Measurements from ENCODE around the gene RAB14.

The RAB14 gene

GRCh38 chr9:121235512-121235911 is 33.8 kb upstream of the RAB14 start:
- no peak for DNase-seq (ENCODE audit: low read depth, low spot score)
- no peak overlapping the region for H3K27ac ChIP-seq (ENCODE audit: low read length)

GRCh38 chr9:121234832-121235161 is 33.1 kb upstream of the RAB14 start:
- H3K4me1 ChIP-seq (ENCODE audit: control insufficient read depth, insufficient read depth, low read length) = no peaks in the 10 kb centered on the region
- H3K27me3 ChIP-seq (ENCODE audit: control insufficient read depth, insufficient read depth, low read length) = no peaks in the 10 kb centered on the region
- no peak overlapping the region for H3K27ac ChIP-seq (ENCODE audit: low read length)
- whole genome bisulfite sequencing (ENCODE audit: insufficient coverage, insufficient read length) = no CpG with 5 or more reads among the region's 6 CpGs
- H3K36me3 ChIP-seq (ENCODE audit: control insufficient read depth, insufficient read depth, low read length) = no peaks in the 10 kb centered on the region
- DNase-seq (ENCODE audit: low read depth, low spot score) = no peak
- no peaks in the 10 kb centered on the region for H3K9me3 ChIP-seq (ENCODE audit: control insufficient read depth, insufficient read depth, low read length)
- no peak overlapping the region for H3K4me3 ChIP-seq (ENCODE audit: low read length)

More at GRCh38 chr9:121235512-121235911, 33.8 kb upstream of the RAB14 start:
- H3K4me3 ChIP-seq (ENCODE audit: low read length) = no peak overlapping the region
- no CpG with 5 or more reads among the region's 5 CpGs for WGBS (ENCODE audit: insufficient coverage, insufficient read length)
- H3K36me3 ChIP-seq (ENCODE audit: control insufficient read depth, insufficient read depth, low read length) = no peaks in the 10 kb centered on the region
- H3K4me1 ChIP-seq (ENCODE audit: control insufficient read depth, insufficient read depth, low read length) = no peaks in the 10 kb centered on the region
- no peaks in the 10 kb centered on the region for H3K9me3 ChIP-seq (ENCODE audit: control insufficient read depth, insufficient read depth, low read length)
- no peaks in the 10 kb centered on the region; the same call in 1 of the 2 replicates for H3K27me3 ChIP-seq (ENCODE audit: control insufficient read depth, insufficient read depth, low read length)

DNA sequence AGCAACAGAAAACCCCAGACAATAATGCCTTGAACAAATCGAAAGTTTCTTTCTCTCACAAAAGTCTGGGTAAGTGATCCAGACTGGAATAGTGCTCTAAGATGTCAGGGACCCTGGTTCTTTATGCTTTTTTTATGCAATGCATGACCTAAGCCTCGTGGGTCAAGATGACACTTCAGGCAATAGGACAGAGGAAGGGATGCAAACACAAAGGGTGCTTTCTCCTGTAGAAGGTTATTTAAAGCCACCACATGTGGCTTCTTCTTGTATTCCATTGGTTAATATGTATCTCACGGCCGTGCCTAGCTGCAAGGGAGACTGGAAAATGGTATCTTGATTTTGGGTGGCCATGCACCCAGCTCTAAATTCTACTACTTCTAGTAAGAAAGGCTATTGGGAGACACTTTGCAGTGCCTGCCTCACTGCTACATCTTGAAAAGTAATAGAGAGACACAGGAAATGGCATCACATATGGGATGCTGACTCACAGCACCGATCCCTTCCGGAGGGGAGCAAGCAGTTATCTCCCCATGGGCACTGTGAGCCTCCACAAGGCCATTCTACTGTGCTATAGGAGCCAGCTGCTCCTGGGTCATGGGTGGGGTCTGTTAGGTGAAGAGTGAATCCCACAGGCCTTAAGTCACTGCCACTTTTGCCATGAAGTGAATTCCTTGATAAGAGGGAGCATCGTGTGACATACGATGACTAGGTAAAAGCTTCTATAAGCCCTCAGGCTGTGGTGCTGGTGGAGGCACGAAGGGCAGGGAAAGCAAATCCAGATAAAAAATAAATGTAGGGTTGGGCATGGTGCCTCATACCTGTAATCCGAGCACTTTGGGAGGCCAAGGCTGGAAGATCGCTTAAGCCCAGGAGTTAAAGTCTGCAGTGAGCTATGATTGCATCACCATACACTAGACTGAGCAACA is 32.5 kb upstream of the RAB14 start:
- no peaks in the 10 kb centered on the region for H3K4me1 ChIP-seq (ENCODE audit: control insufficient read depth, insufficient read depth, low read length)
- no peaks in the 10 kb centered on the region for H3K27me3 ChIP-seq (ENCODE audit: control insufficient read depth, insufficient read depth, low read length)
- WGBS (ENCODE audit: insufficient coverage, insufficient read length) = no CpG with 5 or more reads among the region's 11 CpGs
- no peak for DNase-seq (ENCODE audit: low read depth, low spot score)
- no peak overlapping the region for H3K4me3 ChIP-seq (ENCODE audit: low read length)
- H3K36me3 ChIP-seq (ENCODE audit: control insufficient read depth, insufficient read depth, low read length) = no peaks in the 10 kb centered on the region
- H3K27ac ChIP-seq (ENCODE audit: low read length) = no peak overlapping the region
- no peaks in the 10 kb centered on the region for H3K9me3 ChIP-seq (ENCODE audit: control insufficient read depth, insufficient read depth, low read length)

DNA sequence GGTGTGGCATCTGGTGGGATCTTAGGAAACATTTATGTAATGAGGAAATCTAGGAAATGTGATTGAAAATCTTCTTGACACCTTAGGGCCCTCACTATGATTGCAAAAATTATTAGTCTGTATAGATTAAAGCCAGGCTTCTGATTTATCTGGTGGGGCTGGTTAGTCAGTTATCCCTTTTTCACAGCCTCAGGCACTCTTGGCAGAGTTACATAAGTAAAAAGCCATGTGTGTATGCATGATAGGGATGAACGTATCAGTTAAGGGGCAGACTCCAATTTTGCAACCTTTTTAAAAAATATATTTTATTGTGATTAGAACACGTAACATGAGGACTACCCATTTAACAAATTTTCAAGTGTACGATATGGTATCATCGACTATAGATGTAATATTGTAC is 30.6 kb upstream of the RAB14 start:
- H3K4me1 ChIP-seq (ENCODE audit: control insufficient read depth, insufficient read depth, low read length) = no peaks in the 10 kb centered on the region
- no peaks in the 10 kb centered on the region for H3K36me3 ChIP-seq (ENCODE audit: control insufficient read depth, insufficient read depth, low read length)
- no peaks in the 10 kb centered on the region for H3K27me3 ChIP-seq (ENCODE audit: control insufficient read depth, insufficient read depth, low read length)
- no CpG with 5 or more reads among the region's 4 CpGs for WGBS (ENCODE audit: insufficient coverage, insufficient read length)
- no peak overlapping the region for H3K4me3 ChIP-seq (ENCODE audit: low read length)
- no peaks in the 10 kb centered on the region for H3K9me3 ChIP-seq (ENCODE audit: control insufficient read depth, insufficient read depth, low read length)
- no peak overlapping the region for H3K27ac ChIP-seq (ENCODE audit: low read length)
- DNase-seq (ENCODE audit: low read depth, low spot score) = no peak

- Histone ChIP-seq H3K9me3 (ENCODE audit: control insufficient read depth, insufficient read depth, low read length) (no peaks in the 10 kb centered on the region), H3K27me3 (ENCODE audit: control insufficient read depth, insufficient read depth, low read length) (no peaks in the 10 kb centered on the region), H3K4me3 (ENCODE audit: low read length) (no peak overlapping the region), H3K27ac (ENCODE audit: low read length) (no peak overlapping the region), H3K4me1 (ENCODE audit: control insufficient read depth, insufficient read depth, low read length) (no peaks in the 10 kb centered on the region), H3K36me3 (ENCODE audit: control insufficient read depth, insufficient read depth, low read length) (no peaks in the 10 kb centered on the region)
- no CpG with 5 or more reads among the region's 5 CpGs for WGBS (ENCODE audit: insufficient coverage, insufficient read length)
- no peak for DNase-seq (ENCODE audit: low read depth, low spot score)
Measured at GRCh38 chr9:121230256-121230655, 28.6 kb upstream of the RAB14 start.

DNA sequence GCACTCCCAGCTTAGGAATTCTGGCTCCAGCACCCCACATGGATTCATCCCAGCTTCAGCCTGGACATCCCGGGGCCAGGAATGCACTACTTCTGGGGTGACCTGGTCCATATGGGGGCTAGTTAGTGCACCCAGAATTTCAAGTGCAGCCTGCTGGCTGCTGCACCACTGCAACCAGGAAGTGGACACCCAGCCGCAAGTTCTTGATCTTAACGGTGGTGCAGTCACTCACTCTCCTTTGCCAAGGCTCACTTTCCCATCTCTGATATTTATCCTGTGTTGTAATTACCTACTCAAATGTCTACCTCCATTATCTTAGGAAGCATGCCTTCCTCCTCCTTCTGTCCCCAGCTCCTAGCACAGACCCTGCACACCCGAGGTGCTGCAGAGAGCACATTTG is 26.2 kb upstream of the RAB14 start:
- no peak overlapping the region for H3K27ac ChIP-seq (ENCODE audit: low read length)
- H3K27me3 ChIP-seq (ENCODE audit: control insufficient read depth, insufficient read depth, low read length) = no peaks in the 10 kb centered on the region
- no peak overlapping the region for H3K4me3 ChIP-seq (ENCODE audit: low read length)
- H3K9me3 ChIP-seq (ENCODE audit: control insufficient read depth, insufficient read depth, low read length) = no peaks in the 10 kb centered on the region
- H3K36me3 ChIP-seq (ENCODE audit: control insufficient read depth, insufficient read depth, low read length) = no peaks in the 10 kb centered on the region
- WGBS (ENCODE audit: insufficient coverage, insufficient read length) = no CpG with 5 or more reads among the region's 4 CpGs
- no peak for DNase-seq (ENCODE audit: low read depth, low spot score)
- no peaks in the 10 kb centered on the region; the same call in 1 of the 2 replicates for H3K4me1 ChIP-seq (ENCODE audit: control insufficient read depth, insufficient read depth, low read length)

DNA sequence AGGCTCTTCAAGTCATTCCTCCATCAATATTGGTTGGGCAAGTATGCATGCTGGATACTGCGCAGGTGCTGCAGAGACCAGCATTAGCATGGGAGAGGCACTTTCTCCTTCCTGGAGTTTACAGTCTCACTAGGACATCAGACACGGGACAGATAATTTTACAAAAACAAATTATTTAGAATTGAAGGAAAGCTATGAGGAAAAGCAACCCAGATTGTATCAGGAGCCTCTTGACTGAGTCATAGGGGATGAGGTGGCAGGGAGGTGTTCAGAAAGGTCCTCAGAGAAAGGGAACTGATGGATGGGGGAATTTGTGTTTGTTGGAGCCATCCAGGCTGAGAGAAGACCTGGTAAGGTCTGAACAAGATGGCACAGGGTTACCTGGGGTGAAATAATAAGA is 24.5 kb upstream of the RAB14 start:
- Histone ChIP-seq H3K36me3 (ENCODE audit: control insufficient read depth, insufficient read depth, low read length) (no peaks in the 10 kb centered on the region), H3K27me3 (ENCODE audit: control insufficient read depth, insufficient read depth, low read length) (no peaks in the 10 kb centered on the region), H3K4me3 (ENCODE audit: low read length) (no peak overlapping the region), H3K4me1 (ENCODE audit: control insufficient read depth, insufficient read depth, low read length) (peaks cover 1% of the 10 kb centered on the region; the same call in 1 of the 2 replicates), H3K9me3 (ENCODE audit: control insufficient read depth, insufficient read depth, low read length) (no peaks in the 10 kb centered on the region), H3K27ac (ENCODE audit: low read length) (no peak overlapping the region)
- WGBS (ENCODE audit: insufficient coverage, insufficient read length) = no CpG with 5 or more reads among the region's 2 CpGs
- DNase-seq (ENCODE audit: low read depth, low spot score) = no peak

DNA sequence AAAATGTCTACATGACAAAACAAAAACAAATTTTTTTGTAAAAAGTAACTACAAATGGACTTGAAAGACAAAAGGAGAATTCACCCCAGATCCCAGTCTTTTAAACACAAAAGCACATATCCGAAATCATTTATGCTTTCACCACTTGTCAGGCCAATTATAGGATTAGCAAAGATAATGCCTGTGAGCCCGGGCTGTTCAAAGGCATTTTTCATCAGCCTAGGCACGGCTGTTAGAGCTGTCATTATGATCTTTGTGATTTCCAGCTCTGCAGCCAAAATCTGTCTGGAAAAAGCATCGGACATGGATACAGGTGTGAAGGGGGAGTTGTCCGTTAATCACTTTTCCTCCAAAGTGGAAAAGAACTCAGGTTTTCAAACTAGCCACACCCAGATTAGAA is 23.6 kb upstream of the RAB14 start:
- H3K27ac ChIP-seq (ENCODE audit: low read length) = no peak overlapping the region
- H3K9me3 ChIP-seq (ENCODE audit: control insufficient read depth, insufficient read depth, low read length) = no peaks in the 10 kb centered on the region
- WGBS (ENCODE audit: insufficient coverage, insufficient read length) = no CpG with 5 or more reads among the region's 5 CpGs
- no peaks in the 10 kb centered on the region for H3K27me3 ChIP-seq (ENCODE audit: control insufficient read depth, insufficient read depth, low read length)
- H3K36me3 ChIP-seq (ENCODE audit: control insufficient read depth, insufficient read depth, low read length) = no peaks in the 10 kb centered on the region
- no peak overlapping the region for H3K4me3 ChIP-seq (ENCODE audit: low read length)
- H3K4me1 ChIP-seq (ENCODE audit: control insufficient read depth, insufficient read depth, low read length) = peaks cover 1% of the 10 kb centered on the region; the same call in 1 of the 2 replicates
- no peak for DNase-seq (ENCODE audit: low read depth, low spot score)

- no peak for DNase-seq (ENCODE audit: low read depth, low spot score)
- Histone ChIP-seq H3K27me3 (ENCODE audit: control insufficient read depth, insufficient read depth, low read length) (no peaks in the 10 kb centered on the region), H3K4me1 (ENCODE audit: control insufficient read depth, insufficient read depth, low read length) (peaks cover 3% of the 10 kb centered on the region; the same call in 1 of the 2 replicates), H3K27ac (ENCODE audit: low read length) (no peak overlapping the region), H3K9me3 (ENCODE audit: control insufficient read depth, insufficient read depth, low read length) (no peaks in the 10 kb centered on the region), H3K4me3 (ENCODE audit: low read length) (no peak overlapping the region), H3K36me3 (ENCODE audit: control insufficient read depth, insufficient read depth, low read length) (no peaks in the 10 kb centered on the region)
- 96% methylated on average over 1 of the region's 12 CpGs for WGBS (ENCODE audit: insufficient coverage, insufficient read length)
Measured at GRCh38 chr9:121222524-121223171, 21.0 kb upstream of the RAB14 start.

GRCh38 chr9:121221664-121222055 is 20.0 kb upstream of the RAB14 start:
- Histone ChIP-seq H3K9me3 (ENCODE audit: control insufficient read depth, insufficient read depth, low read length) (no peaks in the 10 kb centered on the region), H3K4me3 (ENCODE audit: low read length) (no peak overlapping the region), H3K27ac (ENCODE audit: low read length) (no peak overlapping the region), H3K36me3 (ENCODE audit: control insufficient read depth, insufficient read depth, low read length) (no peaks in the 10 kb centered on the region), H3K27me3 (ENCODE audit: control insufficient read depth, insufficient read depth, low read length) (no peaks in the 10 kb centered on the region), H3K4me1 (ENCODE audit: control insufficient read depth, insufficient read depth, low read length) (peaks cover 3% of the 10 kb centered on the region; the same call in 1 of the 2 replicates)
- DNase-seq (ENCODE audit: low read depth, low spot score) = no peak
- no CpG with 5 or more reads among the region's 2 CpGs for WGBS (ENCODE audit: insufficient coverage, insufficient read length)
